HG03571 (cell line): Measurements from ENCODE around the gene ASB5.
"Not testable (repeated sequence)": the region's sequence is repeated elsewhere in the genome, so short reads cannot be mapped to it uniquely, and the experiment has no call there.

ENCODE experiments used
- ATAC-seq: cut with Tn5 transposase; IDR thresholded peaks from one replicate; pipeline ENCODE4 v1.9.1; 2021; ENCODE audit not compliant: unreplicated experiment

The ASB5 gene

GRCh38 chr4:176226736-176227135, 42.3 kb downstream of the ASB5 start:
- ATAC-seq, result no peak

- ATAC-seq, result no peak
These were observed 45.5 kb downstream of the ASB5 start for GRCh38 chr4:176223561-176223960.

DNA sequence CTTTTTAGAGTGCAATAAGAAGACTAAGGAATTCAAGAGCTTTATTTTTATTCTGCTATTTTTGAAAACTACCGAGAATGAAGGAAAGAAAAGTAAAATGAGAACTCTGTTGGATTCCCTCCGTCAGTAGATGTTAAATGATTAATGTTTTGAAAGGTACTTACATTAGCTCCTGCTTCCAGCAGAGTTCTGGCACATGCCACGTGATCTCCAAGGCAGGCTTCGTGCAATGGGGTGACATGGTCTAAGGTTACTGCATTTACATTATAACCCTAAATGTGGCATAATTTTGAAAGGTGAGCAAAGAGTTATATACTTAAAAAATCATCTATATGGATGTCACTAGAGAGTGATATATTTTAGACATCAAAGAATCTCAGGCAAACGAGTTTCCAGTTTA, 46.9 kb downstream of the ASB5 start:
- ATAC-seq, result no peak

- no peak for ATAC-seq
These were observed 51.5 kb downstream of the ASB5 start for GRCh38 chr4:176217510-176217909.

DNA sequence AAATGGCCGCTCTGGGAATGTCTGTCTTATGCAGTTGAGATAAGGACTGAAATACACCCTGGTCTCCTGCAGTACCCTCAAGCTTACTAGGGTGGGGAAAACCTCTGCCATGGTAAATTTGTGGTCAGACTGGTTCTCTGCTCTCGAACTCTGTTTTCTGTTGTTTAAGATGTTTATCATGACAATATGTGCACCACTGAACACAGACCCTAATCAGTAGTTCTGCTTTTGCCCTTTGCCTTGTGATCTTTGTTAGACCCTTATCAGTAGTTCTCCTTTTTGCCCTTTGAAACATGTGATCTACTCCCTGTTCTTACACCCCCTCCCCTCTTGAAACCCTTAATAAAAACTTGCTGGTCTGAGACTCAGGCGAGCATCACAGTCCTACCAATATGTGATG, 56.7 kb downstream of the ASB5 start:
- not testable (repeated sequence) for ATAC-seq

DNA sequence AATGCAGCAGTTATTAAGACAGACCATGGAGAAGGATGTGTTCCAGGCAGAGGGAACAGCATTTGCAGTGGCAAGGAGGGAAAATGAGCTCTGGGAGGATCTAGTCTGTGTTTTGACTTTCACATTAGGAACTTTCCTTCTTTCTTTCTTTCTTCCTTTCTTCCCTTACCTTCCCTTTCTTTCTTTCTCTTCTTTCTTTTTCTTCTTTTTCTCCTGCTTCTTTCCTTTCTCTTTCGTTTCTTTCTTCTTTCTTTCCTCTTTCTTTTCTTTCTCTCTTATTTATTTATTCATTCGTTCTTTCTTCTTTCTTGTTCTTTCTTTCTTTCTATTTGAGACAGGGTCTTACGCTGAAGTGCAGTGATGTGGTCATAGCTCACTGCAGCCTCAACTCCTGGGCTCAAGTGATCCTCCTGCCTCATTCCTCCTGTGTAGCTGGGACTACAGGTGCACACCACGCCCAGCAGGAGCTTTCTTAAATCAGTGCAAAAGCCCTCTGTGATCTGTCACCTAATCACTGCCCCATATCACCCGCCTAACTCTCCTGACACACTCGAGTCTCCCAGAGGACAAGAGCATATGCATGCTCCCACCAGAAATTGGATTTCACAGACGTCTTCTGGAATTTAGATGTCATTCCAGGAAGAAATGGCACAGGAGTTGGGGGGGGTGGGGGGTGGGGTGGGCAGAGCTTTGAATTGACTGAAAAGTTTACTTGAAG, 58.3 kb downstream of the ASB5 start:
- no peak for ATAC-seq

GRCh38 chr4:176210101-176210500, 58.9 kb downstream of the ASB5 start:
- ATAC-seq, result no peak

DNA sequence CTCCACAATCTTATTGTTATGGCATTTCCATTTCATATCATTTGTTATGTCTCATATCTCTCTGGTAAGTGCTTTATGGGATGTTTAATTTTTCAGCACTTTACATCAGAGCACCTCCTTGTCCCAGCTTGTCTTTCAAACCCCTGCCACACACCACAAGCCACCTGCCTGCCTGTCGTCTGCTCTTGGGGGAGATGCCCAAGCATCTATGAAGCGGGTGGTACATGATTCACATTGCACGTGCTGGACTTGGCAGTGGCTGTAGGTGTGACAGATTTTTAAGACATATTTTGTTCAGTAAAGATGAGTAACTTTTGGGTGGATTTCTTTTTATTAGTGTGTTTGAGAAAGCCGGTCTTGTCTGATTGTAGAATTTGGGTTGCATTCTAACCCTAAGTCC, 59.5 kb downstream of the ASB5 start:
- ATAC-seq, result no peak

GRCh38 chr4:176207839-176208238, 61.2 kb downstream of the ASB5 start:
- no peak for ATAC-seq

- ATAC-seq, result no peak
These were observed 63.7 kb downstream of the ASB5 start for GRCh38 chr4:176205299-176205698.

- ATAC-seq, result no peak
These were observed 70.6 kb downstream of the ASB5 start for GRCh38 chr4:176198316-176198903.

GRCh38 chr4:176195184-176195978, 73.6 kb downstream of the ASB5 start, which contains the start of gene SPATA4:
SPATA4 (minus strand) TSS chr4:176195585; CDS start chr4:176195562, 23 bp downstream.
- ATAC-seq, result peak; percentile 99

- no peak for ATAC-seq
These were observed 75.1 kb downstream of the ASB5 start for GRCh38 chr4:176193938-176194337.

GRCh38 chr4:176193126-176193525, 75.9 kb downstream of the ASB5 start:
- no peak for ATAC-seq

- no peak for ATAC-seq
These were observed 77.0 kb downstream of the ASB5 start for GRCh38 chr4:176191974-176192373.

- no peak for ATAC-seq
These were observed 78.9 kb downstream of the ASB5 start for GRCh38 chr4:176189891-176190795.

DNA sequence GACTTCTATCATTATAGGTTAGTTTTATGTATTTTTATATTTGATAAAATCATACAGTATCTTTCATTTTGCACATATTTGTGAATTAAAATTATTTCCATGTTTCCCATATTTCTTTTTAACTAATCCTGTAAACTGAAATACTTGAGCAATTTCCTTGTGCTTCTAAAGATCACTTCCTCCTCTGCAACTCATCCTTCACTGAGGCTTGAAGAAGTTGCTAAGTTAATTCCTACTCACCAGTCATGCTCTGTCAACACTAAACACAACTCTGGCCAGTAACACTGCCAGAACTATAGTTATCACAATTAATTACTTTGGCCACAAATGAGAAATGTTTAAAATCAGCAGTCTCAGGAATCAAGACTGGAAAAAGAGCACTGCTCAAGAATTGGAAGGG, 80.4 kb downstream of the ASB5 start:
- ATAC-seq, result no peak

- no peak for ATAC-seq
These were observed 81.4 kb downstream of the ASB5 start for GRCh38 chr4:176187624-176188023.

GRCh38 chr4:176186671-176187395, 82.2 kb downstream of the ASB5 start:
- no peak for ATAC-seq

- no peak for ATAC-seq
These were observed 83.0 kb downstream of the ASB5 start for GRCh38 chr4:176186067-176186466.
